H1 (cell line): Measurements from ENCODE around the gene ANXA2. TPM values are rescaled to one million over a fixed set of nuclear protein-coding genes. Genes with fewer than 3 reads are reported as not detected.

Experiments used
- CTCF ChIA-PET: fragments of 300-600 bp; sonication (Branson Sonifier 250); formaldehyde crosslinking; loops from one replicate; lab custom pipeline; 2021; ENCODE audit not compliant: partially characterized antibody; lab: Charles Lee
- POLR2A ChIA-PET: fragments of 300-600 bp; sonication (Branson Sonifier 250); formaldehyde crosslinking; loops from one replicate; lab custom pipeline; 2021; ENCODE audit warnings: inconsistent platforms; ENCODE audit not compliant: partially characterized antibody; lab: Charles Lee
- DNase-seq, 2 experiments: peaks; one replicate each; pipeline versions ENCODE4 v3.0.0 to v3.0.0-alpha.2; 2010 to 2022; ENCODE audit warnings: low spot score in 2 of 2, low read depth in 1 of 2, mixed read lengths in 1 of 2
- FAIRE-seq: peaks from 2 replicates; lab custom pipeline; 2011; peaks lifted over from hg19 to GRCh38; lab: Jason Lieb, UNC
- H2AFZ ChIP-seq: 2 replicates; pipeline ENCODE4 v1.8.1; 2012; ENCODE audit warnings: low read length, inconsistent platforms
- H2AK5ac ChIP-seq: 2 replicates; pipeline ENCODE4 v1.6.1; 2013; ENCODE audit warnings: low read depth, low read length
- H2BK120ac ChIP-seq: replicated peaks from 2 replicates; pipeline ENCODE3; 2013; ENCODE audit warnings: low read depth, low read length, inconsistent platforms
- H2BK12ac ChIP-seq: 2 replicates; pipeline ENCODE4 v1.6.1; 2013; ENCODE audit warnings: low read depth, low read length
- H2BK15ac ChIP-seq: 2 replicates; pipeline ENCODE4 v1.6.1; 2013; ENCODE audit warnings: low read length
- H2BK20ac ChIP-seq: 2 replicates; pipeline ENCODE4 v1.6.1; 2013; ENCODE audit warnings: low read length
- H2BK5ac ChIP-seq: 2 replicates; pipeline ENCODE4 v1.6.1; 2013; ENCODE audit warnings: low read depth, low read length
- H3K14ac ChIP-seq: 2 replicates; pipeline ENCODE4 v1.6.1; 2013; ENCODE audit warnings: inconsistent platforms; ENCODE audit not compliant: insufficient read length
- H3K18ac ChIP-seq: 2 replicates; pipeline ENCODE4 v1.6.1; 2013; ENCODE audit warnings: low read length; ENCODE audit errors: extremely low read depth
- H3K23ac ChIP-seq: 2 replicates; pipeline ENCODE4 v1.6.1; 2013; ENCODE audit warnings: inconsistent platforms; ENCODE audit not compliant: insufficient read length
- H3K23me2 ChIP-seq: 2 replicates; pipeline ENCODE4 v1.6.1; 2013; ENCODE audit warnings: low read depth, low read length
- H3K27ac ChIP-seq: 2 replicates; pipeline ENCODE4 v1.6.1; 2011; ENCODE audit warnings: low read depth, low read length, inconsistent platforms
- H3K27me3 ChIP-seq, 4 experiments: replicated peaks in 1 of 4; 1 replicate in 1 of 4; 2 replicates in 3 of 4; pipeline versions ENCODE4 v1.6.1 to v1.8.1; 2011 to 2013; ENCODE audit warnings: low read length in 3 of 4, mild to moderate bottlenecking in 3 of 4, inconsistent platforms in 2 of 4, mixed read lengths in 2 of 4, moderate library complexity in 1 of 4; ENCODE audit not compliant: control insufficient read depth in 3 of 4, insufficient read depth in 3 of 4; ENCODE audit errors: extremely low read depth in 1 of 4
- H3K36me3 ChIP-seq, 4 experiments: 2 replicates each; pipeline versions ENCODE4 v1.6.1 to v1.8.1; 2011 to 2013; ENCODE audit warnings: mild to moderate bottlenecking in 4 of 4, low read length in 3 of 4, moderate library complexity in 2 of 4, control low read depth in 1 of 4, inconsistent platforms in 1 of 4; ENCODE audit not compliant: insufficient read depth in 4 of 4, control insufficient read depth in 2 of 4
- H3K4ac ChIP-seq: replicated peaks from 2 replicates; pipeline ENCODE3; 2013; ENCODE audit warnings: low read length, low read depth, mixed read lengths, inconsistent platforms; ENCODE audit not compliant: insufficient read length
- H3K4me1 ChIP-seq, 4 experiments: replicated peaks in 1 of 4; 1 replicate in 1 of 4; 2 replicates in 3 of 4; pipeline versions ENCODE4 v1.6.1 to v1.8.1; 2011 to 2013; ENCODE audit warnings: low read length in 3 of 4, inconsistent platforms in 2 of 4, mixed read lengths in 1 of 4; ENCODE audit not compliant: insufficient read depth in 4 of 4, control insufficient read depth in 3 of 4
- H3K4me2 ChIP-seq, 2 experiments: 2 replicates each; pipeline versions ENCODE4 v1.6.1 to v1.8.1; 2011 to 2013; ENCODE audit warnings: low read depth in 2 of 2, low read length in 2 of 2, control low read depth in 1 of 2, inconsistent platforms in 1 of 2, mild to moderate bottlenecking in 1 of 2; ENCODE audit not compliant: insufficient read depth in 1 of 2
- H3K4me3 ChIP-seq, 4 experiments: fragments of 200-600, 300-600 bp in 1 of 4; sonication (generic), shearing (Covaris generic), sonication (Bioruptor Twin) in 1 of 4; 2 replicates each; pipeline versions ENCODE4 v1.5.1 to v1.8.1; 2011 to 2016; ENCODE audit warnings: low read length in 4 of 4, low read depth in 3 of 4, control low read depth in 2 of 4, inconsistent platforms in 2 of 4, mild to moderate bottlenecking in 2 of 4, mixed read lengths in 1 of 4, moderate library complexity in 1 of 4; ENCODE audit not compliant: insufficient read depth in 2 of 4; ENCODE audit errors: extremely low read depth in 1 of 4
- H3K56ac ChIP-seq: replicated peaks from 2 replicates; pipeline ENCODE3; 2013; ENCODE audit warnings: low read depth, mild to moderate bottlenecking, mixed read lengths, low read length, inconsistent platforms; ENCODE audit not compliant: insufficient read length
- H3K79me1 ChIP-seq: 2 replicates; pipeline ENCODE4 v1.6.1; 2013; ENCODE audit warnings: low read depth, low read length, control low read depth
- H3K79me2 ChIP-seq, 2 experiments: 2 replicates each; pipeline versions ENCODE4 v1.6.1 to v1.8.1; 2012 to 2013; ENCODE audit warnings: low read length in 2 of 2, mild to moderate bottlenecking in 2 of 2, inconsistent platforms in 1 of 2; ENCODE audit not compliant: insufficient read depth in 2 of 2, control insufficient read depth in 1 of 2
- H3K9ac ChIP-seq, 4 experiments: replicated peaks in 1 of 4; 1 replicate in 1 of 4; 2 replicates in 3 of 4; pipeline versions ENCODE4 v1.6.1 to v1.8.1; 2011 to 2013; ENCODE audit warnings: low read depth in 3 of 4, low read length in 3 of 4, control low read depth in 2 of 4, mild to moderate bottlenecking in 2 of 4, moderate library complexity in 2 of 4, inconsistent platforms in 1 of 4; ENCODE audit errors: extremely low read depth in 1 of 4
- H3K9me3 ChIP-seq, 2 experiments: 2 replicates each; pipeline versions ENCODE4 v1.6.1 to v1.8.1; 2012 to 2013; ENCODE audit warnings: mild to moderate bottlenecking in 2 of 2, moderate library complexity in 2 of 2, control low read depth in 1 of 2, inconsistent platforms in 1 of 2, low read depth in 1 of 2, low read length in 1 of 2, mixed read lengths in 1 of 2; ENCODE audit not compliant: insufficient read depth in 2 of 2
- H4K20me1 ChIP-seq, 2 experiments: replicated peaks in 1 of 2; 2 replicates each; pipeline versions ENCODE3 to v1.8.1; 2011 to 2013; ENCODE audit warnings: inconsistent platforms in 2 of 2, low read length in 2 of 2, mild to moderate bottlenecking in 1 of 2; ENCODE audit not compliant: insufficient read depth in 2 of 2, control insufficient read depth in 1 of 2
- H4K5ac ChIP-seq: 2 replicates; pipeline ENCODE4 v1.6.1; 2013; ENCODE audit warnings: low read length, low read depth, mixed read lengths, inconsistent platforms; ENCODE audit not compliant: insufficient read length
- H4K8ac ChIP-seq: 2 replicates; pipeline ENCODE4 v1.8.0; 2013; ENCODE audit warnings: mild to moderate bottlenecking, moderate library complexity, low read length, inconsistent platforms; ENCODE audit not compliant: insufficient read depth; ENCODE audit errors: extremely low read depth
- H4K91ac ChIP-seq: replicated peaks from 2 replicates; pipeline ENCODE3; 2013; ENCODE audit warnings: low read length, mixed read lengths, inconsistent platforms; ENCODE audit not compliant: insufficient read length
- FOSL1 ChIP-seq: IDR thresholded peaks from 2 replicates; pipeline ENCODE4 v1.6.1; 2011; ENCODE audit warnings: mild to moderate bottlenecking, low read depth, low read length, moderate library complexity; ENCODE audit not compliant: insufficient read depth
- MAFK ChIP-seq: IDR thresholded peaks from 2 replicates; pipeline ENCODE4 v1.6.1; 2012; ENCODE audit warnings: low read depth, mild to moderate bottlenecking, improper control_type of control experiment, low read length
- RAD21 ChIP-seq, 2 experiments: IDR thresholded peaks in 1 of 2; conservative IDR thresholded peaks in 1 of 2; 2 replicates each; pipeline ENCODE4 v1.6.1; 2011; ENCODE audit warnings: low read depth in 2 of 2, low read length in 2 of 2, improper control_type of control experiment in 1 of 2, inconsistent platforms in 1 of 2, mild to moderate bottlenecking in 1 of 2, moderate library complexity in 1 of 2
- WGBS, 2 experiments: shearing (Covaris generic) in 1 of 2; methylation state at CpG; one replicate each; pipeline versions ENCODE4 v1.1.6 to v1.1.7; 2013 to 2015; ENCODE audit warnings: low lambda C conversion rate in 2 of 2, mixed read lengths in 2 of 2, inconsistent platforms in 1 of 2, low coverage in 1 of 2, missing lambda C conversion rate in 1 of 2; ENCODE audit not compliant: insufficient replicate concordance in 2 of 2, insufficient coverage in 1 of 2, insufficient read length in 1 of 2; ENCODE audit errors: extremely low coverage in 1 of 2, missing lambda C conversion rate in 1 of 2; 5-methylcytosine and 5-hydroxymethylcytosine counted together
- polyA plus RNA-seq, 7 experiments: library from polyadenylated mRNA; depleted of rRNA in 3 of 7; stranded (reverse) in 5 of 7; unstranded in 2 of 7; fragments of >200 nt in 5 of 7; fragments of 200-250 nt in 2 of 7; gene quantifications; 1 replicate in 5 of 7; 2 replicates in 1 of 7; 4 replicates in 1 of 7; pipeline versions ENCODE4 v1.2.1 to v1.2.3, GENCODE V29; 2011 to 2013; ENCODE audit warnings: missing spikeins in 2 of 7, mixed read lengths in 2 of 7
- total RNA-seq: library from RNA; stranded (reverse); fragmentation: NEBNext Ultra II Directional; extraction: Animal tissue kit (Norgen Biotek cat#: 25700); gene quantifications from 2 replicates; pipeline ENCODE4 v1.2.1, GENCODE V29; 2021
- TF ChIP-seq, protein P1 (sequence below), 3 experiments: IDR thresholded peaks; 1 replicate in 2 of 3; 2 replicates in 1 of 3; pipeline versions ENCODE4 v1.5.1 to v1.6.1; 2011; ENCODE audit warnings: low read length in 3 of 3, mild to moderate bottlenecking in 3 of 3, inconsistent platforms in 2 of 3, low read depth in 1 of 3, moderate library complexity in 1 of 3; ENCODE audit not compliant: insufficient read depth in 1 of 3; ENCODE audit errors: control extremely low read depth in 1 of 3
- TF ChIP-seq, protein P2 (sequence below): IDR thresholded peaks from 2 replicates; pipeline ENCODE4 v1.6.1; 2012; ENCODE audit warnings: inconsistent platforms

The ANXA2 gene
- total and polyA plus RNA-seq, 2 of the 8 experiments (the other 6 are each of a cell fraction or from before 2014, with no cell fraction given) = 178 to 217 TPM

DNA sequence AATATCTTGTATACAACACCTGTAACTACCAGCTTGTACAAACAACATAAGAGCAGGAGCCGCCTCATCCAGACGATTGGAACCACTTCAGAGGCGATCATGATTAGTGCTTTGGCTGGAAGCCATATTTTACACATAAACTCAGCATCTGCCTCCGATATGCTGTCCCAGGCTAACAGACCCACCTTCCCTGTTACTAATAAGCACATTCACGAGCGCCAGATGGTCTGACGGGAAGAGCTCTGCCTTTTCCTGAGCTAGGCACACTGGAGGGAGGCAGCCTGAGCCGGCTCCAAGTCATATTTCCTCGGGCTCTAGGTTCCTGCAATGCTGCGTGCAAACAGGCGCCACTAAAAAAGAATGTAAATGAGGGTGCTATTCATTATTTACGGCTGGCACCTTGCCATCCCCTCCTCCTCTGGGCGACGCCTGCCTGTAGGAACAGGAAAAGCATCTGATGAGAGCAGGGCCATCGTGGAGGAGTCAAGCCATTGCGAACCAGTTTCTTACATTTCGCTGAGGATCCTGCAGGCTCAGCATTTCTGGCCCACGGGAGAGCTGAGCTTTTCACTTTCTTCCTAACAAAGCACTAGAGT, 98.2 kb downstream of the ANXA2 start:
- Histone ChIP-seq H3K27me3 (no peaks in the 10 kb centered on the region), H3K23ac (no peak overlapping the region), H3K4me2 (no peak overlapping the region; a peak in 1 of 4 replicates), H2BK120ac (no peak overlapping the region), H3K27ac (no peak overlapping the region), H4K91ac (no peak overlapping the region), H2BK20ac (no peak overlapping the region), H2BK5ac (no peak overlapping the region), H3K23me2 (no peaks in the 10 kb centered on the region), H2AK5ac (no peak overlapping the region), H3K4me1 (peaks cover 0 to 3% (median 0%) of the 10 kb centered on the region in 4 experiments; a peak in 2 of 7 replicates), H3K4me3 (no peak overlapping the region), H3K79me1 (no peaks in the 10 kb centered on the region), H2BK12ac (no peak overlapping the region), H3K56ac (no peak overlapping the region), H4K8ac (no peak overlapping the region), H3K9me3 (peaks cover 8 to 12% of the 10 kb centered on the region in 2 experiments; a peak in 2 of 4 replicates), H3K36me3 (no peaks in the 10 kb centered on the region), H3K18ac (0 out of 2 replicates have a peak overlapping the region, but pooled peaks have one; percentile 24), H3K4ac (no peak overlapping the region), H3K14ac (no peak overlapping the region), H2BK15ac (no peak overlapping the region), H3K79me2 (no peaks in the 10 kb centered on the region), H4K5ac (no peak overlapping the region), H4K20me1 (no peaks in the 10 kb centered on the region), H2AFZ (peak overlapping the region; percentile 85), H3K9ac (no peak overlapping the region)
- FAIRE-seq = no peak
- no peak for DNase-seq
- TF ChIP-seq, protein P1, sequence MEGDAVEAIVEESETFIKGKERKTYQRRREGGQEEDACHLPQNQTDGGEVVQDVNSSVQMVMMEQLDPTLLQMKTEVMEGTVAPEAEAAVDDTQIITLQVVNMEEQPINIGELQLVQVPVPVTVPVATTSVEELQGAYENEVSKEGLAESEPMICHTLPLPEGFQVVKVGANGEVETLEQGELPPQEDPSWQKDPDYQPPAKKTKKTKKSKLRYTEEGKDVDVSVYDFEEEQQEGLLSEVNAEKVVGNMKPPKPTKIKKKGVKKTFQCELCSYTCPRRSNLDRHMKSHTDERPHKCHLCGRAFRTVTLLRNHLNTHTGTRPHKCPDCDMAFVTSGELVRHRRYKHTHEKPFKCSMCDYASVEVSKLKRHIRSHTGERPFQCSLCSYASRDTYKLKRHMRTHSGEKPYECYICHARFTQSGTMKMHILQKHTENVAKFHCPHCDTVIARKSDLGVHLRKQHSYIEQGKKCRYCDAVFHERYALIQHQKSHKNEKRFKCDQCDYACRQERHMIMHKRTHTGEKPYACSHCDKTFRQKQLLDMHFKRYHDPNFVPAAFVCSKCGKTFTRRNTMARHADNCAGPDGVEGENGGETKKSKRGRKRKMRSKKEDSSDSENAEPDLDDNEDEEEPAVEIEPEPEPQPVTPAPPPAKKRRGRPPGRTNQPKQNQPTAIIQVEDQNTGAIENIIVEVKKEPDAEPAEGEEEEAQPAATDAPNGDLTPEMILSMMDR (IDR thresholded peaks at IDR 0.05; ENCODE audit: control extremely low read depth in 1 of 3, insufficient read depth in 1 of 3, low read depth in 1 of 3, low read length in 3 of 3) = peak; percentile 1 to 38 (median 23); a peak in 2 of 4 replicates
- TF ChIP-seq RAD21 (IDR thresholded peaks at IDR 0.05 in 1 of 2, conservative IDR thresholded peaks at IDR 0.05 in 1 of 2; ENCODE audit: low read depth in 2 of 2, low read length in 2 of 2) (peak in 1 of 2 experiments; percentile 18; a peak in 1 of 4 replicates), MAFK (peak; percentile 69), FOSL1 (no peak)
- TF ChIP-seq, protein P2, sequence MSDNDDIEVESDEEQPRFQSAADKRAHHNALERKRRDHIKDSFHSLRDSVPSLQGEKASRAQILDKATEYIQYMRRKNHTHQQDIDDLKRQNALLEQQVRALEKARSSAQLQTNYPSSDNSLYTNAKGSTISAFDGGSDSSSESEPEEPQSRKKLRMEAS = 0 out of 2 replicates have a peak, but pooled peaks have one; percentile 29
- ChIA-PET CTCF (interaction anchor here (0.6 to 1.6 kb wide), 12 partner anchors 10 to 548 kb away, joined by 3 to 7 read pairs (median 3); no protein-coding TSS in a partner anchor), POLR2A (interaction anchor here (1.2 kb wide), 1 partner anchor 10 kb away, joined by 5 read pairs; no protein-coding TSS in a partner anchor)
- 79% methylated on average over 18 of the region's 18 CpGs; no CpG with 5 or more reads in 1 of the 2 experiments for WGBS, 2 experiments
